ENCODE measurements around the gene AVEN.

The AVEN gene

DNA sequence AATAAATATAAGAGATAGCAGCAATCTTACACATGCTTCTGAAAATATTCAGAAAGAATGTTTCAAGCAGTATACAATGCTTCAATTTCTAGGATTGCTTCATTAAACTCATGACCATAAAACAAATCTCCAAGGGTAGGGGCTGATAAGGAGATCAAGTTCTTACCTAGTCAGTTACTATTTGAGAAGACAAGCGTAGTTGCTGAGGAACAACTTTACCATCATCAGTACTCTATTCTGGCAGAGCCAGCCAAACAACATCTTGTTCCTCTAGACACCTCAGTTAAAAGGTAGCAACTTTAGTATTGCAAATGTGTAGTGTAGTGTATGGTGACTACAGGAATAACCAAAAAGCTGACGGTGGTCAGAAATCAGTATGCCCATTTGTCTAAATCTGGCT lies 156.1 kb downstream of the AVEN start:
- Histone ChIP-seq H3K9me3 (ENCODE audit: insufficient read depth, low read depth, low read length) (no peaks in the 10 kb centered on the region), H3F3A (ENCODE audit: low read depth) (no peaks in the 10 kb centered on the region), H3K4me3 (ENCODE audit: low read length, poor library complexity, severe bottlenecking) (no peak overlapping the region), H3K36me3 (ENCODE audit: insufficient read depth, low read length) (no peaks in the 10 kb centered on the region), H3K9me2 (replicated peaks; ENCODE audit: low read depth, low read length) (no peaks in the 10 kb centered on the region), H4K20me1 (ENCODE audit: insufficient read depth, low read length, poor library complexity, severe bottlenecking) (no peaks in the 10 kb centered on the region), H3K79me2 (ENCODE audit: insufficient read depth, low read length) (no peaks in the 10 kb centered on the region), H2AFZ (ENCODE audit: low read length) (no peak overlapping the region), H3K4me2 (ENCODE audit: low read depth, low read length, poor library complexity, severe bottlenecking) (no peak overlapping the region), H3K4me1 (ENCODE audit: insufficient read depth, low read length, poor library complexity, severe bottlenecking) (no peaks in the 10 kb centered on the region), H3K9ac (ENCODE audit: low read depth, low read length, poor library complexity, severe bottlenecking) (no peak overlapping the region), H3K27me3 (ENCODE audit: insufficient read depth, low read length, poor library complexity, severe bottlenecking) (no peaks in the 10 kb centered on the region)
- TF ChIP-seq, protein P1, sequence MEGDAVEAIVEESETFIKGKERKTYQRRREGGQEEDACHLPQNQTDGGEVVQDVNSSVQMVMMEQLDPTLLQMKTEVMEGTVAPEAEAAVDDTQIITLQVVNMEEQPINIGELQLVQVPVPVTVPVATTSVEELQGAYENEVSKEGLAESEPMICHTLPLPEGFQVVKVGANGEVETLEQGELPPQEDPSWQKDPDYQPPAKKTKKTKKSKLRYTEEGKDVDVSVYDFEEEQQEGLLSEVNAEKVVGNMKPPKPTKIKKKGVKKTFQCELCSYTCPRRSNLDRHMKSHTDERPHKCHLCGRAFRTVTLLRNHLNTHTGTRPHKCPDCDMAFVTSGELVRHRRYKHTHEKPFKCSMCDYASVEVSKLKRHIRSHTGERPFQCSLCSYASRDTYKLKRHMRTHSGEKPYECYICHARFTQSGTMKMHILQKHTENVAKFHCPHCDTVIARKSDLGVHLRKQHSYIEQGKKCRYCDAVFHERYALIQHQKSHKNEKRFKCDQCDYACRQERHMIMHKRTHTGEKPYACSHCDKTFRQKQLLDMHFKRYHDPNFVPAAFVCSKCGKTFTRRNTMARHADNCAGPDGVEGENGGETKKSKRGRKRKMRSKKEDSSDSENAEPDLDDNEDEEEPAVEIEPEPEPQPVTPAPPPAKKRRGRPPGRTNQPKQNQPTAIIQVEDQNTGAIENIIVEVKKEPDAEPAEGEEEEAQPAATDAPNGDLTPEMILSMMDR (conservative IDR thresholded peaks at IDR 0.05; ENCODE audit: low read length): no peak
- no peak for TF ChIP-seq EZH2phosphoT487 (IDR thresholded peaks at IDR 0.05; ENCODE audit: borderline replicate concordance)

- H3K4me3 ChIP-seq (ENCODE audit: low read length, poor library complexity, severe bottlenecking): no peak overlapping the region
- no peak overlapping the region for H3K4me2 ChIP-seq (ENCODE audit: low read depth, low read length, poor library complexity, severe bottlenecking)
- H3K9ac ChIP-seq (ENCODE audit: low read depth, low read length, poor library complexity, severe bottlenecking): no peak overlapping the region
- no peaks in the 10 kb centered on the region for H3K4me1 ChIP-seq (ENCODE audit: insufficient read depth, low read length, poor library complexity, severe bottlenecking)
- H3F3A ChIP-seq (ENCODE audit: low read depth): no peaks in the 10 kb centered on the region
- H3K9me2 ChIP-seq (replicated peaks; ENCODE audit: low read depth, low read length): no peaks in the 10 kb centered on the region
- no peaks in the 10 kb centered on the region for H3K27me3 ChIP-seq (ENCODE audit: insufficient read depth, low read length, poor library complexity, severe bottlenecking)
- H2AFZ ChIP-seq (ENCODE audit: low read length): no peak overlapping the region
- no peaks in the 10 kb centered on the region for H4K20me1 ChIP-seq (ENCODE audit: insufficient read depth, low read length, poor library complexity, severe bottlenecking)
- no peaks in the 10 kb centered on the region for H3K79me2 ChIP-seq (ENCODE audit: insufficient read depth, low read length)
- H3K36me3 ChIP-seq (ENCODE audit: insufficient read depth, low read length): no peaks in the 10 kb centered on the region
- TF ChIP-seq, protein P1 (conservative IDR thresholded peaks at IDR 0.05; ENCODE audit: low read length): no peak
- TF ChIP-seq EZH2phosphoT487 (IDR thresholded peaks at IDR 0.05; ENCODE audit: borderline replicate concordance): no peak
- H3K9me3 ChIP-seq (ENCODE audit: insufficient read depth, low read depth, low read length): no peaks in the 10 kb centered on the region
Measured at GRCh38 chr15:33874156-33874555, 164.8 kb downstream of the AVEN start.

DNA sequence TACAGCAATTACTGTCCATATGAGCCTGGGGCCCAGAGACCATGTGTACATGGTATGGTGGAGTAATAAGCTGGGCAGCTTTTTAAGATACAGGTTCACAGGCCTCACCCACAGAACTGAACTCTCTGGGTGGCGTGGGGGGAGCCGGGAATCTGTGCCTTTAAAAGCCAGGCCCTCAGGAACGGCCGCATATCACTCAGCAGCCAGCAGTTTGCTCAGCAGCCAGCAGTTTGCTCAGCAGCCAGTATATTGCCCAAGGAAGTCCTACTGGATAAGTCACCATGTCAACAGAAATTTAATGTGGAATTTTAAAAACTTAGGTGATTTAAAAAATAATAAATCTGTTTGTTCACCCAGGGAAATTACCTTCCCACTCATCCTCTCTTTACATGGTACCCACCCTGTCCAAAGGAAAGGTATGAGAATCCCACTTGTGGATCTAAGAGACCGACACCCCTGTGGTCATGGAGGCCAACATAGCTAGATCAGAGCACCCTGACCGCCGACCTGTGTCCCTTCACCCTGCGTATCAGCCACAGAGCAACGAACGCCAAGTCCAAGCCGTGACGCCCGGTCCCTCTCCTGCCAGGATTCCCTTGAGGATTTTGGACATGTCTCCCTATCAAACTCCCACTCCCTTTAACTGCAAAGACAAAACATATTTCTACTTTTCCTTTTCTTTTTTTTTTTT lies 166.4 kb downstream of the AVEN start:
- Histone ChIP-seq H3K36me3 (ENCODE audit: insufficient read depth, low read length) (no peaks in the 10 kb centered on the region), H3K9me2 (replicated peaks; ENCODE audit: low read depth, low read length) (no peaks in the 10 kb centered on the region), H3K9ac (ENCODE audit: low read depth, low read length, poor library complexity, severe bottlenecking) (no peak overlapping the region), H3K4me3 (ENCODE audit: low read length, poor library complexity, severe bottlenecking) (no peak overlapping the region), H4K20me1 (ENCODE audit: insufficient read depth, low read length, poor library complexity, severe bottlenecking) (no peaks in the 10 kb centered on the region), H3K4me1 (ENCODE audit: insufficient read depth, low read length, poor library complexity, severe bottlenecking) (no peaks in the 10 kb centered on the region), H3K9me3 (ENCODE audit: insufficient read depth, low read depth, low read length) (no peaks in the 10 kb centered on the region), H2AFZ (ENCODE audit: low read length) (no peak overlapping the region), H3K4me2 (ENCODE audit: low read depth, low read length, poor library complexity, severe bottlenecking) (no peak overlapping the region), H3K27me3 (ENCODE audit: insufficient read depth, low read length, poor library complexity, severe bottlenecking) (no peaks in the 10 kb centered on the region), H3K79me2 (ENCODE audit: insufficient read depth, low read length) (no peaks in the 10 kb centered on the region), H3F3A (ENCODE audit: low read depth) (no peaks in the 10 kb centered on the region)
- TF ChIP-seq, protein P1 (conservative IDR thresholded peaks at IDR 0.05; ENCODE audit: low read length): no peak
- no peak for TF ChIP-seq EZH2phosphoT487 (IDR thresholded peaks at IDR 0.05; ENCODE audit: borderline replicate concordance)
